Smooth muscle cell (in vitro differentiated cells): ENCODE results near the gene C1orf21. TPM values are rescaled to one million over a fixed set of nuclear protein-coding genes. Genes with fewer than 3 reads are reported as not detected.

Experiments used
- DNase-seq: peaks from one replicate; lab custom pipeline; 2025; ENCODE audit not compliant: unreplicated experiment; lab: John Stamatoyannopoulos, UW
- H2AFZ ChIP-seq: fragments of 200-600 bp; sonication (generic); 2 replicates; pipeline ENCODE4 v1.6.0; 2016; ENCODE audit warnings: antibody characterized with exemption, low read depth, mild to moderate bottlenecking
- H3F3A ChIP-seq: fragments of 200-600 bp; sonication (generic); 2 replicates; pipeline ENCODE4 v1.6.0; 2017; ENCODE audit warnings: antibody characterized with exemption, low read depth
- H3K27ac ChIP-seq: fragments of 200-600 bp; sonication (generic); 2 replicates; pipeline ENCODE4 v1.5.1; 2016; ENCODE audit warnings: low read depth, mild to moderate bottlenecking
- H3K27me3 ChIP-seq: fragments of 200-600 bp; sonication (generic); 2 replicates; pipeline ENCODE4 v1.6.1; 2016; ENCODE audit warnings: low read depth, mild to moderate bottlenecking
- H3K36me3 ChIP-seq: fragments of 200-600 bp; sonication (generic); 2 replicates; pipeline ENCODE4 v1.5.1; 2016; ENCODE audit warnings: low read depth
- H3K4me1 ChIP-seq: fragments of 200-600 bp; sonication (generic); 2 replicates; pipeline ENCODE4 v1.5.1; 2016; ENCODE audit warnings: low read depth
- H3K4me2 ChIP-seq: fragments of 200-600 bp; sonication (generic); 2 replicates; pipeline ENCODE4 v1.6.0; 2016; ENCODE audit warnings: mild to moderate bottlenecking
- H3K4me3 ChIP-seq: fragments of 200-600 bp; sonication (generic); 2 replicates; pipeline ENCODE4 v1.5.1; 2016; ENCODE audit warnings: mild to moderate bottlenecking
- H3K79me2 ChIP-seq: fragments of 200-600 bp; sonication (generic); 2 replicates; pipeline ENCODE4 v1.6.0; 2016; ENCODE audit warnings: low read depth, mild to moderate bottlenecking
- H3K9ac ChIP-seq: fragments of 200-600 bp; sonication (generic); 2 replicates; pipeline ENCODE4 v1.6.0; 2016; ENCODE audit warnings: low read depth
- H3K9me3 ChIP-seq: fragments of 200-600 bp; sonication (generic); replicated peaks from 2 replicates; pipeline ENCODE4 v1.5.1; 2016; ENCODE audit warnings: low read depth
- H4K20me1 ChIP-seq: fragments of 200-600 bp; sonication (generic); 2 replicates; pipeline ENCODE4 v1.6.0; 2016; ENCODE audit warnings: low read depth
- WGBS: methylation state at CpG from one replicate; pipeline ENCODE4 v1.1.7; 2016; ENCODE audit warnings: low lambda C conversion rate; 5-methylcytosine and 5-hydroxymethylcytosine counted together
- polyA plus RNA-seq: library from polyadenylated mRNA; unstranded; fragments of >200 nt; fragmentation: Nextera tagmentation; extraction: Ambion mirVana; gene quantifications from 2 replicates; pipeline ENCODE4 v1.2.1, GENCODE V29; 2016
- total RNA-seq: library from RNA; depleted of rRNA; stranded (reverse); fragments of >200 nt; gene quantifications from 2 replicates; pipeline ENCODE4 v1.2.3, GENCODE V29; 2014
- TF ChIP-seq, protein P1 (sequence below): fragments of 200-600 bp; sonication (generic); IDR thresholded peaks from 2 replicates; pipeline ENCODE4 v1.5.1; 2017; ENCODE audit warnings: borderline replicate concordance, mild to moderate bottlenecking, antibody characterized with exemption; ENCODE audit not compliant: insufficient read depth, poor library complexity, severe bottlenecking

Gene C1orf21
- total and polyA plus RNA-seq, 2 experiments from 2014 or later, result 24.2 to 39.4 TPM

DNA sequence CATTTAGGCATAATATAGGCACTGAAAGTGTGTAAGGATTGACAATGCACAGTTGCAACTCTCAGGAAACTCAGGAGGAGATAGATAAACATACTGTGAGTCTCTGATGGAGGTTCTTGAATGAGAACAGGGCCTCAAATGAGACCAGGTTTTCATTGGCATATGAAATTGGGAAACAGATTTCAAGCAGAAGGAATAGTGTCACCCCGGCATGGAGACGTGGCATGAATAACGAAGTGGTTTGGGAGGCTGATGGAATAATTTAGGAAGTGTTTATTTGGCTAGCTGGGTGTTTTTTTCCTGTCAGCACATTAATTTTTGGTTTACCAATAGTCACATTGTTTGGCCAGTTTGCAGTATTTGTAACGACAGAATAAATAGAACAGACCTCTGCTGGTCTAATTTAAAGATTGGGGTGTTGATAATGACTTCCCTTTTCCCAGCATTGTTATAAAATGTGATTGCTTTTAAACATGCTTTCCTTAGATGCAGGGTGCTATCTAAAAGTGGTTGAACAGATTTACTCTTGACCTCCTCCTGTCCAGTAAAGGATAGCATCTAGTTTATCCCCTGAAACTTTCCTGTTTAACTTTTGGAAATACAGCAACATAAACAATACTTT is 132.0 kb downstream of the C1orf21 start:
- H3K27me3 ChIP-seq, result no peaks in the 10 kb centered on the region
- no peaks in the 10 kb centered on the region for H3K9me3 ChIP-seq
- H3K36me3 ChIP-seq, result no peaks in the 10 kb centered on the region
- no peaks in the 10 kb centered on the region for H3F3A ChIP-seq
- H3K4me1 ChIP-seq, result peaks cover 3% of the 10 kb centered on the region
- WGBS, result 85% methylated on average over 4 of the region's 4 CpGs
- no peaks in the 10 kb centered on the region for H3K79me2 ChIP-seq
- TF ChIP-seq, protein P1, sequence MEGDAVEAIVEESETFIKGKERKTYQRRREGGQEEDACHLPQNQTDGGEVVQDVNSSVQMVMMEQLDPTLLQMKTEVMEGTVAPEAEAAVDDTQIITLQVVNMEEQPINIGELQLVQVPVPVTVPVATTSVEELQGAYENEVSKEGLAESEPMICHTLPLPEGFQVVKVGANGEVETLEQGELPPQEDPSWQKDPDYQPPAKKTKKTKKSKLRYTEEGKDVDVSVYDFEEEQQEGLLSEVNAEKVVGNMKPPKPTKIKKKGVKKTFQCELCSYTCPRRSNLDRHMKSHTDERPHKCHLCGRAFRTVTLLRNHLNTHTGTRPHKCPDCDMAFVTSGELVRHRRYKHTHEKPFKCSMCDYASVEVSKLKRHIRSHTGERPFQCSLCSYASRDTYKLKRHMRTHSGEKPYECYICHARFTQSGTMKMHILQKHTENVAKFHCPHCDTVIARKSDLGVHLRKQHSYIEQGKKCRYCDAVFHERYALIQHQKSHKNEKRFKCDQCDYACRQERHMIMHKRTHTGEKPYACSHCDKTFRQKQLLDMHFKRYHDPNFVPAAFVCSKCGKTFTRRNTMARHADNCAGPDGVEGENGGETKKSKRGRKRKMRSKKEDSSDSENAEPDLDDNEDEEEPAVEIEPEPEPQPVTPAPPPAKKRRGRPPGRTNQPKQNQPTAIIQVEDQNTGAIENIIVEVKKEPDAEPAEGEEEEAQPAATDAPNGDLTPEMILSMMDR, result no peak
- no peak overlapping the region for H3K9ac ChIP-seq
- no peak overlapping the region for H2AFZ ChIP-seq
- no peak overlapping the region for H3K4me3 ChIP-seq
- no peak for DNase-seq
- no peak overlapping the region for H3K27ac ChIP-seq
- no peaks in the 10 kb centered on the region for H4K20me1 ChIP-seq
- H3K4me2 ChIP-seq, result no peak overlapping the region

DNA sequence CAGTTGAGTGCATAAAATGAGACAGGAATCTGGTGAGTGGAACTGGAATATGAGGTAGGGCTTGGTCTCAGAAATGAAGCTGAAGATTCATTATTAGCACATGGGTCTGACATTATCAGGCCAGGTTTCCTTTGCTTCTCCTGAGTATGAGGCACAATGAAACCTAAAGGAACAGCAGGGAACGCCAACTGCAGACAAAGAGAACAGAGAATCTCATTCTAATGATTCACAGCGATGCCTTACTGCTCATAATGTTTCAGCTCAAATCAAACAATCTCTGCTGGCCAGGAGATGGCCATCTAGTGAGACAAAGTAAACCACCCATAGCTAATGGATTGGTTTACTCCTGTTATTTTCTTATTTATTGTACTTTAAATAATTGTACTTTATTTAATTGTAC is 133.5 kb downstream of the C1orf21 start:
- Histone ChIP-seq H3K27ac (no peak overlapping the region), H3K4me1 (peaks cover 3% of the 10 kb centered on the region), H3K27me3 (no peaks in the 10 kb centered on the region), H3K79me2 (no peaks in the 10 kb centered on the region), H3K36me3 (no peaks in the 10 kb centered on the region), H4K20me1 (no peaks in the 10 kb centered on the region), H3K9ac (no peak overlapping the region), H3K9me3 (no peaks in the 10 kb centered on the region), H2AFZ (no peak overlapping the region), H3K4me2 (no peak overlapping the region), H3F3A (no peaks in the 10 kb centered on the region), H3K4me3 (no peak overlapping the region)
- 96% methylated on average over 2 of the region's 2 CpGs for WGBS
- DNase-seq, result no peak
- TF ChIP-seq, protein P1, result no peak

DNA sequence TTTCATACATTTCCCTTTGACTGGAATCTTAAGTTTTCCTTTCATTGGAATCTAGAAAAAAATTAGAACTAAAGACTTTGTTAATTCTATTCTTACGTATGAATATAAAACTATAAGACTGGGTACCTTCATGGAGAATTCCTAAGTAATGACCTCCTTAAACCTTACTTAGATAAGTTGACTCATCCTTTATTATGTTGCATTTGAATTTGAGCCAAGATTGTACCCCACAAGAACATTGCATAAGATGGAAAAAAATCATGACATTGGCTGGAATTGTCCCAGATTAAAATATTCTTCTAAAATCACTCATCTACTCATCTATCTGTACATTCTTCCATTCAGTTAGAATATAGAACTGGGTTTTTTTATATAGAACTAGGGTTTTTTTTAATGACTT is 137.4 kb downstream of the C1orf21 start:
- no peak overlapping the region for H3K4me2 ChIP-seq
- no peak overlapping the region for H3K27ac ChIP-seq
- H3K9ac ChIP-seq, result no peak overlapping the region
- no peaks in the 10 kb centered on the region for H3K27me3 ChIP-seq
- TF ChIP-seq, protein P1, result no peak
- H3K9me3 ChIP-seq, result no peaks in the 10 kb centered on the region
- 96% methylated on average over 1 of the region's 1 CpG for WGBS
- no peak overlapping the region for H3K4me3 ChIP-seq
- H3F3A ChIP-seq, result no peaks in the 10 kb centered on the region
- H3K79me2 ChIP-seq, result no peaks in the 10 kb centered on the region
- no peaks in the 10 kb centered on the region for H3K36me3 ChIP-seq
- peaks cover 3% of the 10 kb centered on the region for H3K4me1 ChIP-seq
- no peaks in the 10 kb centered on the region for H4K20me1 ChIP-seq
- no peak overlapping the region for H2AFZ ChIP-seq
- no peak for DNase-seq

DNA sequence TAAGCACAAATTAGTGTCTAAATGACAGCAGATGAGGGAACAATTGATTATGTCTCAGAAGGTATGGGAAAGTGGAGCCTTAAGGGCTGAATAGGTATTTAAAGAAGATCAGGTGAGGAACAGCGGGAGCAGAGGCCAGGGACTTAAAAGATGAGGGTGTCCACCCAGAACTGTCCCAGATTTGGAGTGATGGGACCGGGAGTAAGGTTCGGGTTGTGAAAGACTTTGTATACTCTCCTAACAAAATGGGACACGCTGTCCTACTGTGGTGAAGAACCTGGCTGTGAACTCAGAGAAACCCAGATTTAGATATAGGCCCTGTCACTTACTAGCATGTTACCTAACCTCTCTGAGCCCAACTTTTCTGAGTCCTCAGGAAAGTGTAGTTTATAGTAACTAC is 140.6 kb downstream of the C1orf21 start:
- DNase-seq, result no peak
- H3F3A ChIP-seq, result peaks cover 3% of the 10 kb centered on the region
- H2AFZ ChIP-seq, result no peak overlapping the region
- H3K4me2 ChIP-seq, result no peak overlapping the region
- H4K20me1 ChIP-seq, result no peaks in the 10 kb centered on the region
- no peaks in the 10 kb centered on the region for H3K36me3 ChIP-seq
- no peak overlapping the region for H3K9ac ChIP-seq
- TF ChIP-seq, protein P1, result no peak
- H3K4me1 ChIP-seq, result no peaks in the 10 kb centered on the region
- WGBS, result 93% methylated on average over 4 of the region's 4 CpGs
- H3K79me2 ChIP-seq, result no peaks in the 10 kb centered on the region
- H3K27ac ChIP-seq, result no peak overlapping the region
- no peak overlapping the region for H3K4me3 ChIP-seq
- no peaks in the 10 kb centered on the region for H3K27me3 ChIP-seq
- no peaks in the 10 kb centered on the region for H3K9me3 ChIP-seq
